Superior temporal gyrus (tissue), 1 donor: ENCODE data around the gene FES.
"Not testable (repeated sequence)": the region's sequence is repeated elsewhere in the genome, so short reads cannot be mapped to it uniquely, and the experiment has no call there.

Source experiments
- DNase-seq: peaks from one replicate; pipeline ENCODE4 v3.0.0-alpha.2; 2016; ENCODE audit errors: extremely low spot score

FES gene

DNA sequence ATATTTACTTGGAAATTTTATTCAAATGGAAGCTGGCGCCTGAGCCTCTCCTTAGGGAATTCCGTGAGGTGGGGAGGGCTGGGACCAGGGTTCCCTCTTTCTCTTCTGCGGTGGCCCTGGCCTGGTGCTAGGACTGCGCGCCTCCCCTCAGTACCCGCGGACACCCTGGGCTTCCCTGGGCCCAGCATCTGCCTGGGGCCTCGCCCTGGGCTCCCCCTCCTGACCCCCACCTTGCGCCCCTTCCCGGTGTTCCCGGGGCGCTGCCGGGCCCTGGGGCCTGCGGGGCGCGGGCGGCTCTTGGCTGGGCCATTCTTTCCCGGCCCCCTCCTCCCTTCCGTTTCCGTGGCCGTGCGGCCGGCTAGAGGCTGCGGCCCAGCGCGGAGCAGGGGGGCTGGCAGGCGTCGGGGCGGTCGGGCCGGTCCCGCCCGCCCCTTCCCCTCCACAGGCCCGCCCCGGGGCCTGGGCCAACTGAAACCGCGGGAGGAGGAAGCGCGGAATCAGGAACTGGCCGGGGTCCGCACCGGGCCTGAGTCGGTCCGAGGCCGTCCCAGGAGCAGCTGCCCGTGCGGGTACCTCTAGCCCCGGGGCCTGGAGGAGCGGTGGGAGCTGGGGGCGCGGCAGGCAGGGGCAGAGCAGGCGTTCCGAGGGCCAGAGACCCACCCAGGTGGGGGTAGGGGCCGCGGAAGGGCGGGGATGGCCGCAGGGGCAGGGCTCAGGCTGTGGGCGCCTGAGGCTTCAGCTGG lies at the start of gene FES:
Gene FES (plus strand): TSS at position 529 of the 743 bp plus-strand sequence. CDS start 542 bp downstream, outside the sequence.
- DNase-seq, result no peak

DNA sequence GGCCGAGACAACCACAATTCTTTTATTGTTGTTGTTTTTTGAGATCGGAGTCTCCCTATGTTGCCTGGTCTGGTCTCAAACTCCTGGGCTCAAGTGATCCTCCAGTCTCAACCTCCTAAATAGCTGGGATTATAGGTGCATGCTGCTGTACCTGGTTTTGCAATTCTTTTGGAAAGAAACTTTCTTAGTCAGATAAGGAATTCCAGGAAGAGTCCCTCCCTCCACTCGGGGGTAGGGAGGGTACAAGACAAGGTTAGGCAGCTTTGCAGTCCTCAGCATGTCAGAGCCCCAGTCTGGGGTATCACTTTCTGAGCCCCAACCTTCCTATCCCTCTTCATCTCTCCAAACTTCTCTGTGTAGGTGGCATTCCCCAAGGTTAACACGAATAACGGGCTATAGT lies 49.7 kb upstream of the FES start:
- DNase-seq, result no peak

DNA sequence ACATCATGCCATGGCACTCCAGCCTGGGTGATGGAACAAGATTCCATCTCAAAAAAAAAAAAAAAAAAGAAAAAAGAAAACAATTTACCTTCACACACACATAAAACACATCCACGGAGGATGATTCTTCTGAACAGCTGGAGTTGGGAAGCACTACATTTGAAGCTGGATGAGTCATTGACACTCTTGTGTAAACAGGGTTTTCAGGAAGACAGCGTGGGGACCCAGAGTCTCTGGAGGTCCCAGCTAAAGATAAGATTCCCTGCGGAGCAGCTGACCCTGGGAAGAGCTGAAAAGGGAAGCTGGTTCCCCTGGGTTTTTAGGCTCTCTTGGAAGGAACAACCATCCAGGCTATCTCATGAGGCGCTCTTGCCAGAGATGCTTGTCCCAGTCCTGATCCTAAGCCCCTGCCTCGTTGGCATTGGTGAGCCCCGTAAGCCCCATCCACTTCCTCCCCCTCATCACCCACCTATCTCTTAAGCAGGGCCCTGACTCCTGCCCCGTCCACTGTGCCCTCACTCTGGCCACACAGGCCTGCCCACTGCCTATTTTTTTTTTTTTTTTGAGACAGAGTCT lies 47.9 kb upstream of the FES start:
- DNase-seq, result no peak

DNA sequence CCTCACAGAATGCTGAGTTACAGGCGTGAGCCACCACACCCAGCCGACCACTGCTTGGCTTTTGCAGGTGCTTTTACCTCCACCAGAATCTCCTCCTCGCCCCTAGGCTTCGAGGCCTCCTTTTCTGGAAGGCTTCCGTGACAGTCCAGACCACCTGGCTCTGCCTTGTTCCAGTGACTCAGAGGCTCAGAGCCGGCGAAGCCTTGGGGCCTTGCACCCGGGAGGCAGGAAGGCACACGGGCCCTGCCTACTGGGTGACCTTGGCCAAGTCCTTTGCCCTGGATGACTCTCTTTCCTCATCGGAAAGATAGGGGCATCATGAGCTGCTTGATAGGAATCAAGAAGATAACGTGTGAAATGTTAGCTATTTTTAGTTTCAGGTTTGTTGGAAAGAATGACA lies 47.2 kb upstream of the FES start:
- DNase-seq, result no peak

DNA sequence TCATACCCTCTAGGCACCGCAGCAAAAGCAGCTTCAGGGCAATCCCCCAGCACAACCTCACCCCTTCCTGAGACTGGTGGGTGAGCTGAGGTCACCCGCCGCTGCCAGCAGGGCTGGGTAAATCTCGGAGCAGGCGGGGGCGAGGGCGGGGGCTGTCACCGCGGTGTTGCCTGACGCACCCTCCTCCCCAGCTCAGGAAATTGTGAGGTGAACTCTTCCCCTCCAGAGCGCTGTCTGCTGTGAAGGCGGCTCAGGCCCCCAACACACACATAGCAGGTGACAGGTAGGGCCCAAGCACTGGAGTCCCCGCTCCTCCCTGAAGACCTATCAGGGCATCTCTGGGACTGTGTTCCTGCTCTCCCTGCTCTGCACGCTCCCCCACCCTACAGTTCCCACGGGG lies 46.2 kb upstream of the FES start:
- DNase-seq, result no peak

DNA sequence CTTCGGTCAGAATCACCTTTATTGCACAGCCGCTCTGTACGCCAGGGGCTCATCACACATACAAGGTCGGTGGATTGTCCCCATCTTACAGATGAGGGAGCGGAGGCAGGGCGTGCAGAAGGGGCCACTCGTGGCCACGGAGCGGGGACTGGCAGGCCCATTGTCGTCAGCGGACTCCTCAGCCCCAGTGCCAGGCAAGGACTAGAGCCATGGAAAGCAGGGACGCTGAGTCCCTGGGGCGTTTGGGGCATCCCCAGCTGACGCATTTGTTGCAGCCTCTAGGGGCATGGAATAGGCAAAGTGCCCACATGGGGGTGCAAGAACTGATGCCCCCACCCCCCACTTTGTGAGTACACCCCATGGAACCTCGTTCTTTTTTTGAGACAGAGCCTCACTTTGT lies 45.8 kb upstream of the FES start:
- DNase-seq, result no peak

DNA sequence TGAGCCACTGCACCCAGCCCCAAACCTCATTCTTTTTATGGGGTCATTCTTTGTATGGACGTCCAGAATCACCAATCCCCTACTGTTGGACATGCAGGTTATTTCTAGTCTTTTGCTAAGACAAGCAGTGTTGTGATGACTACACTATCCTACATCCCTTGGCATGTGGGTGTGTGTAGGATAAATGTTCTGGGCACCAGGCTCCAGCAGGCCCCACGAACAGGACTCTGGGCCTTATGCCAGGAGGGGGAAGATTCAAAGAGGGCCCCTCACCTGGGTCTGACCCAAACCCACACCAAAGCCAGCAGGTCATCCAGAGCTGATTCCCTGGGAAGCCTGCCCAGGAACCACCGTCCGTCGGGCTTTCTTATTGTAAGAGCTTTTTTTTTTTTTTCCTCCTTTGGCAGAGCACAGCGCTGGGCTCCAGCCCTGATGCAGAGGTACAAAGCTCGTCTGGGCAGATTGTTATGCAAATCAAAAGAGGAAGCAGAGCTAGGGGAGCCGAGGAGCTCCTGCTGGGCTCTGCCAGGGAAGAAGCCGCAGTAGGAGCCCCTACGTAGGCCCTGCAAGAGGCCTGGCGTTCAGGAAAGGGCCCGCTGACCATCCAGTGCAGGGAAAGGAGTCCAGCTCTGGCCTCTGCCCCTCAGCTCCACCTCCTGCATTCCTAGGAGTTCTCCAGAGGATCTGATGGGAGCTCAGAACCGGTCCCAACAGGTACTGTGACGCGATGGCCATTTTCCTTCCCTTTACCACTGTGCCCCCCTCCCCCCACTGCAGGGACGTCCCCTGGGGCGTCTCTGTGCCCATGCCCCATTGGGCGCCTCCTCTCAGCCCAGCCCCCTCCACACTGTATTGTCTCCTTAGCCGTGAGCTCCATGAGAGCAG lies 44.9 kb upstream of the FES start:
- peak; percentile 46 for DNase-seq

DNA sequence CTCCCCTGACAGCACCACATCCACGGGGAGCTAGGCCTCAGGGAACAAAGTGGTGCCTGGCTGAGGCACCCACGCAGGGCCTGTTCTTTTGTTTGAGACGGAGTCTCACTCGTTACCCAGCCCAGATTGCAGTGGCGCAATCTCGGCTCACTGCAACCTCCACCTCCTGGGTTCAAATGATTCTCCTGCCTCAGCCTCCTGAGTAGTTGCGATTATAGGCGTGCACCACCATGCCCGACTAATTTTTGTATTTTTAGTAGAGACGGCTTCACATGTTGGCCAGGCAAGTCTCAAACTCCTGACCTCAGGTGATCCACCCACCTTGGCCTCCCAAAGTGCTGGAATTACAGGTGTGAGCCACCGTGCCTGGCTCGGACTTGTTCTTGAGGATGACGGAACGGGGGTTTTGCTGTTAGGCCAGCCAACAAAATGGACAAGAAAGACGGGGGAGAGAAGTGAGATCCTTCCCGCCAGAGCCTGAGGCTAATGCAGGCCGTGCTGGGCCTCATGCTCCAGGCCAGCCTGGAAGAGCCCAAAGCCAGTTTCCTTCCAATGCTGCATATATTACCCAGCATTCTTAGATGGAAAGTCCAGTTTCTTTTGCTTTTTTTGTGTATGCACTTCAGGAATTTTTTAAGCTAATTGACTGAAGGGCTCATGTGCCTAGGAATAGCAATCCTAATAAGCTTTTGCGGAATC lies 44.0 kb upstream of the FES start:
- no peak for DNase-seq

DNA sequence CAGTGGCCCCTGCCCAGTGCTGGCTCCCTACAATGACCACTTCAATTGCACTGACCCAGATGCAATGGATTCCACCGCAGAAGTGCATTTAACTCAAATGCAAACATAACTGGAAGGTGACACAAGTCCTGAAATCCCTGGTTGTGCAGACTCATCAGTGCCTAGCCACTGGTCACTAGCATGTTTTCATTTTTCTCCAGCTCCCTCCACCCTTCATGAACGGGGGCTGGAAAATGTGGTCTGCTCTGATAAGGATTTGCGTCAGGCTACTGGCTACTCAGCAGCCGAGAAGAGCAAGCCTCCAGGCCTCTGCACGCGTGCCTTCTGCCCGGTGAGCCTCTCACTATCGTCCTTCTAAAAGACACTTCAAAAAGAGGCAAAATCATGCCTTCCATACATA lies 43.4 kb upstream of the FES start:
- DNase-seq, result no peak

DNA sequence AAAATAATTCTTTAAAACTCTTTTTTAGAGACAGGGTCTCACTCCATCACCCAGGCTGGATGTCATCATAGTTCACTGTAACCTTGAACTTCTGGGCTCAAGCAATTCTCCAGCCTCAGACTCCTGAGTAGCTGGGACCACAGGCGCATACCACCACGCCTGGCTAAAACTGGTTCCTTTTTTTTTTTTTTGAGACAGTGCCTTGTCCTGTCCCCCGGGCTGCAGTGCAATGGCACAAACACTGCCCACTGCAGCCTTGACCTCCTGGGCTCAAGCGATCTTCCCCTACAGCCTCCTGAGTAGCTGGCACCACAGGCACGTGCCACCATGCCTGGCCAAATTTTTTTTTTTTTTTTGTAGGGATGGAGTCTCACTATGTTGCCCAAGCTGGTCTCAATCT lies 39.6 kb upstream of the FES start:
- DNase-seq, result no peak

DNA sequence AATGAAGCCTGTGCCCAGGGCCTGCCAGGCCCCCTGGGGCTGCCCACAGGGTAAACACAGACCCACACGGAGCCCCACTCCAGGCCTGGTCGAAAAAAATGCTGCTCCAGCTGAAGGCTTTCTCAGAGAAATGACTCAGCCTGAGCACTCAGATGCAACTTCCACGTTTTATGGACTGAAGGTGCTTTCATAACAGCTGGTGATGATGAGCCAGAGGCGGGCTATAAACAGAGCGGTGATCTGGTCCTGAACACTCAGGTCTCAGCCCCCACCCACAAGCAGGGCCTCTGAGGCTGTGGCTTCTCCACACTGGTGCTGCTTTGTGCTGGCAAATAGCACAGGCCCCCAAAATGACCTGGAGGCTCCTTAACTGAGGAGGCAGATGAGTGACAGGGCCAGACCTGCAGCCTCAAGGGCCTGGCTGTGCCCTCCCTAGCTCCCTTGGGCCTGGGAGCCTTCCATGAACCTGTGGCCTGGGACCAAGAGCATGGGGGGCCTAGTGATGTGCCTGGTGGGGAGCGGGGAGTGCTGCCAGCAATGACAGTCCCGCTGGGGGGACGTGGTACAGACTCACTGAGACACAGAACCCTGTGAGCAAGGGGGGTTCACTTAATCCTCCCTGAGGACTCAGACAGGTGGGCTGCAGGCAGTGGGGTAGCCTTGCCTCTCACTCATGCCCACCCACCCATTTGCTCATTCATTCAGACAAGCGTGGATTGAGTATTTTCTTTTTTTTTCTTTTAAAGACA lies 38.9 kb upstream of the FES start:
- no peak for DNase-seq

DNA sequence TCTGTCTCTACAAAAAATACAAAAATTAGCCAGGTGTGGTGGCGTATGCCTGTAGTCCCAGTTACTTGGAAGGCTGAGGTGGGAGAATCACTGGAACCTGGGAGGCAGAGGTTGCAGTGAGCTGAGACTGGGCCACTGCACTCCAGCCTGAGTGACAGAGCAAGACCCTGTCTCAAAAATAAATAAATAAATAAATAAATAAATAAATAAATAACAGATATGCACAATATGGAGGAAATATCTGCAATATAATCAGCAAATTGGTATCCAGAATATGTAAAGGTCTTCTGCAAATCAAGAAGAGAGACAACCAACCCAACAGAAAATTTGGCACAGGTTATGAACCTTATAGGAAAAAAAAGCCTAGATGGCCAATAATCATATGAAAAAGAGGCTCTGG lies 34.9 kb upstream of the FES start:
- not testable (repeated sequence) for DNase-seq

DNA sequence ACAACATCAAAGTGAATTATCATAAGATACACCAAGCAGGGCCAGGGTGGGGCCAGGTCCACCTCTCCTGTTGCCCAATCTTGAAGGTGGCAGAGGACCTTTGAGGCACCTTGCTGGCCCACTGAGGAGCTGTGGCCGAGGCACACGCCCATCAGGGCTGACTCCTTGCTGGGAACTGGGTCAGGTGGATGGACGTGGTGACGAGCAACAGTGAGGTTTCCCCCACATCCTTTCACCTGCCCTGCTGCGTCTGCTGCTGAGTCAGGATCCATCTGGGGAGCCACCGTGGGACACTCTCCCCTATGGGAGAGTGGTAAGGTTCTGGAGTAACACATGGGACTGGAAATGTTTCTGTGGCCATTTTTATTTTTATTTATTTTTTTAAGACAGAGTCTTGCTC lies 33.2 kb upstream of the FES start:
- no peak for DNase-seq

DNA sequence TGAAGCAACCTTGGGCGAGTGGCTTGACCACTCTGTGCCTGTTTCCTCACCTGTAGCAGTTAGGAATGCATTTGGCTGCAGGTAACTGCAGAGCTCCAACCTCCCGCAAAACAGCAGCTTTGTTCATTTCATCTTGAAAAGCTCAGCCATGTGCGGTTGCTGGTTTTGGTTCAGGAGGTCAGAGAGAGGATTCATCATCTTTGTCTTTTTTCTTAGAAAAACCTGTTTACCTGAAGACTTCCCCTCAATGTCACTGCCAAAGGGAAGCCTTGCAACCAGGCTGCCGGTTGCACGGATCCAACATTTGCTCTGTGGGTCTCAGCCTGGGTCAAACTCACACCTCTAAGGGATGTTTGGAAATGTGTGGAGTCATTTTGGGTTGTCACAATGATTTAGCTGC lies 32.4 kb upstream of the FES start:
- no peak for DNase-seq

DNA sequence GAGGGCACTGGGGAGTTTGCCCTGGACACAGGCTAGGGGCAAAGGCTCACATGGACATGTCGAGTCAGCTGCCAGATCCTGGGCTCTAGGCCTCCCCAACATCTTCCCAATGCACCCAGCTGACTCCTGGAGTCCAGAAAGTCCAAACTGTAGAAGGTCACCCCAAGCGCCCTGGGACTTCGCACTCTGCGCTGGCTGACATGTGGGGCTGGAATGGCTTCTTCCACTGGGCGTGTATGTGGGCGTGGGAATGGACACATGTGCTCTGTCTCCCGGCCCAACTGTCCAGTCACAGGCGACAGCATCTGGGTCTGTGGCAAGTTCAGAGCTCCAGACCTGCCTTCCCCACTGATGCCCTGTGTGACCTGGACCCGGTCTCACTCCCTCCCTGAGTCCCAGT lies 29.2 kb upstream of the FES start:
- DNase-seq, result no peak

DNA sequence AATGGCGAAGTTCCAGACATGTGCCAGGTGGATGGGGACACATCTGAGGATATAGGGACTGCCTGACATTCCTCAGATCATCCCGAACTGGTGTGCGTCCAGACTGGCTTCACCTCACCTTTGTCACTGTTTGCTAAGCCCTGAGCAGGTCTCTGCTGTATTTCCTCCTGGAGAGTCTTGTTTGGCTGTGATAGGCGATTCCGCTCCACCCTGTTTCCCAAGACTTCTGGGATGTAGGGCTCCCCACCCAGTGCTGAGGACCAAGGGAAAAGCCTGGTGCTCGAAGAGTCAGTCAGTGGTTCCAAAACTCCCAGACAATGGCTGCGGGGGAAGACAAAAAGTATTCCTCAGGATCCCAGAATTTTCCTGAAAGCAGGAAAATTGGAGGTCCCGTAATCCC lies 27.0 kb upstream of the FES start:
- no peak for DNase-seq

DNA sequence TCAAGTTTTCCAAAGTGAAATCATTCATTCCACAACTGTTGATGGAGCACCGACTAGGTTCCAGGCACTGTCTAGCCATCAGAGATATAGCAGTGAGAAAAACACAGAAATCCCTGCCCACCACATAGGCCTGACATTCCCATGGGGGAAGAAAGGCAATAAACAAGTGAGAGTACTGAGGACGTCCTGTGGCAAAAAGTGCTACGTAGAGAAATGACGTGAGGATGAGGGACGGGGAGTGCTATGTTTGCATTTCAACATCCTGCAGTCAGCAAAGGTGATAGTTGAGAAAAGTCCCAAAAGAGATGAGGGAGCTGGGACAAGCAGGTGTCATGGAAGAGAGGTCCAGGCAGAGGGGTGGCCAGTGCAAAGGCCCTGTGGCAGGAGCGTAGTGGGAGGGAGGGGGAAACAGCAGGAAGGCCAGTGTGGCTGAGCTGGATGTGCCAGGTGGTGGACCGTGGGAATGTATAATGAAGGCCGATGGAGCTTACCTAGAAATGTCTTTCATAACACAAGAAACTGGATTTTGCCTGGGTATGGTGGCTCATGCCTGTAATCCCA lies 26.3 kb upstream of the FES start:
- DNase-seq, result no peak

DNA sequence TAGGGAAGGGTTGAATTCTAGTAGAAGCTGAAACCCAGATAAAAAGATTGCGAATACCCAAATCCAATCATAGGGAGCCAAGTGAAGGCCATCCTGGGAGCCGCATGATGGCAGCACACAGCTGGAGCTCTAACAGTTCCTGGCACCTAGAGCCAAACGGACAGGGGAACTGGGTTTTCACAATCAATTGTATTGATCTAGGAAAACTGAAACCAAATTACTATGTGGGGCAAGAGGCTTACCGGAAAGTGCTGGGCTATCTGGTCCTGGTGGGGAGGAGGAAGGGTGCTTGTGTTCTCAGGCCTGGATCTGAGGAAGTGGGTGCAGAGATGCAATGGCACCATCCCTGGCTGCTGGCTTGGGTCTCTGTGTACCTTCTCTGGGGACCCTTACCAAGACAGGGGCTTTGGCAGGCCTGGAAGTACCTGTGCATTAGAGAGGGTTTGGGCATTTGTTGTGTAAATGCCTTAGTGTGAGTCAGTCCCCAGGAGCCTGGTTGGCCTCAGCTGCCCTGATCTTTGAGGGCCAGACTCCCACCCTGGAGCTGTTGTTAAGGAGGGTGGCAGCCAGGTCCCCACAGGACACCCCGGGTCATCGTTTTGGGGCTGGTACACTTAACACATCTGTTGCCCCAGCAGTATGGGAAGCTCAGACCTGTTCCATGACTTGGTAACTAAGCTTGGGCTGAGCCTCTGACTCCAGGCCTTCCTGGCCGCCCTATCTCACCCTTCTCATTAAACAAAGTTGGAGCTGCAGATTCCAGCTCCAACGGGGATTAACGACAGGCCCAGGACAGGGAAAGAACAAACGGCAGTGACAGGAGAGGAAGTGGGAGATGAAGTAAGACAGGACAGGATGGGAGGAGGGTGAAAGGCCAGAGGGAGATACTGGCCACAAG lies 24.8 kb upstream of the FES start:
- no peak for DNase-seq

DNA sequence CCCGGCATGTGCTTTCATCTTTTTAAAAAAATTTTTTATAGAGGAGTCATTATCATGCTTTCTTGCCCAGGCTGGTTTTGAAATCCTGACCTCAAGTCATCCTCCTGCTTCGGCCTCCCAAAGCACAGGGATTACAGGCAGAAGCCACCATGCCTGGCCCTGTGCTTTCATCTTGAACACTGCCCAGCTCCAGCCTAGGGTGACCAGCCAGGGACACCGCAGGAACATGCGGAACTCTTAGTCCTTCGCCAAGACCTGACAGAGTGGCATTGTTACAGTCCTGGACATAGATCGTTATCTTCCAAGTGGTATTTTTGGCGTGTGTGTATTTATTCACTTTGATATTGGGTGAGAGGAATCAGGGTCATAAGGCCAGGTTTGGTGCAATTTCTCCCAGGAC lies 23.9 kb upstream of the FES start:
- no peak for DNase-seq
